Activated naive CD8-positive, alpha-beta T cell (primary cell): ENCODE results near the gene RPP25L.
A peak's percentile ranks its signal among the peaks of the same experiment; 100 is the strongest.

Experiments used
- H3K27ac Mint-ChIP-seq: one replicate; pipeline ENCODE4 v1.8.0; 2021; ENCODE audit warnings: mixed read lengths
- H3K27me3 Mint-ChIP-seq: one replicate; pipeline ENCODE4 v1.8.0; 2021; ENCODE audit warnings: mixed read lengths
- H3K36me3 Mint-ChIP-seq: one replicate; pipeline ENCODE4 v1.8.0; 2021; ENCODE audit warnings: mixed read lengths
- H3K4me1 Mint-ChIP-seq: one replicate; pipeline ENCODE4 v1.8.0; 2021; ENCODE audit warnings: low read depth, mixed read lengths
- H3K4me3 Mint-ChIP-seq: one replicate; pipeline ENCODE4 v1.8.0; 2021; ENCODE audit warnings: mild to moderate bottlenecking, mixed read lengths
- H3K9me3 Mint-ChIP-seq: one replicate; pipeline ENCODE4 v1.8.0; 2021; ENCODE audit warnings: low read depth, mixed read lengths

Gene RPP25L

DNA sequence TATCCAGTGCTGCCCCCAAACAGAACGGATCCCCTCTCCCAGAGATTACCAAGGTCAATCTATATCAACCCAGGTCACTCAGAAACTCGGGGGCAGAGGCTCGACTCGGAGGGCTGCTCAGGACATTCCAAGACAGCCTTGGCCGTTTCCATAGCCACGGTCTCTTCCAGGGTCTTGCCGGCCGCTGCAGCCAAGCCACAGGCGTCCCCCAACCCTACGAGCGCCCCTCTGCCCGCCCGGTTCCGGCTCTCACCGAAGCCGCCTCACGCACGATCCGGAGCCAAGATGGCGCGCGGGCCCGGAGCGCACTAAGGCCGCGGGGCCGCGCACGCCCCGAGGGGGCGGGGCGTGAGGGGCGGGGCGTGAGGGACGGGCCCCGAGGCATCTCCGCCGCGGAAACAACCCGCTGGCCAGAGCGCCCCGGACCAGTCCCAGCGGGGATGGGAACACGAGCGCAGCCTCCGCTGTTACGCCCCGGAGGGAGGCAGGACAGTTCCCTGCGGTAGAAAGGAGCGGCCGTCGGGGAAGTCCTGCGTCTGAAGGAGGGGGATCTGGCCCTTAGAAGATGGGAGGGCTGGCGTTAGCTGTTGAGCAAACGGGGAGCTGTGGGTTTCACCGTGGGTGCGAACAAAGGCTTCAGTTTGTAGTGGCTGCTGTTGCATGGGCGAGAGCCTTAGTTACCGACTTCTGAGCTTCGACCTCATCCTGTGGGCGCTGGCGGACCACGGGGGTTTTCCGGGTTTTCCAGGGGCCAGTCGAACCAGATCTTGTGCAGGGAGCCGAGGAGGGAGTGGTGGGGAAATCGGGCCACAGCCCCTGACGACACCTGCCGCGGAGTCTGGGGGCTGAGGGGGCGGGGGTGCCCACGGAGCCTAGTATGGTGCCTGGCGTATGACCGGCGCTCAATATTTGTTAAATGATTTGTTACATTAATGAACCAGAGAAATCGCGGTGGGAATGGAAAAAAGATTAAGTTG is at the start of gene RPP25L:
Gene RPP25L (minus strand): TSS at position 287 of the 977 bp plus-strand sequence. CDS start 801 bp downstream, outside the sequence.
- peaks cover 9% of the 10 kb centered on the region for H3K36me3 Mint-ChIP-seq
- H3K27ac Mint-ChIP-seq, result peak within 1 kb of the TSS; percentile 96
- peaks cover 23% of the 10 kb centered on the region for H3K4me1 Mint-ChIP-seq
- H3K27me3 Mint-ChIP-seq, result no peaks in the 10 kb centered on the region
- H3K9me3 Mint-ChIP-seq, result no peaks in the 10 kb centered on the region
- H3K4me3 Mint-ChIP-seq, result peak within 1 kb of the TSS; percentile 88

DNA sequence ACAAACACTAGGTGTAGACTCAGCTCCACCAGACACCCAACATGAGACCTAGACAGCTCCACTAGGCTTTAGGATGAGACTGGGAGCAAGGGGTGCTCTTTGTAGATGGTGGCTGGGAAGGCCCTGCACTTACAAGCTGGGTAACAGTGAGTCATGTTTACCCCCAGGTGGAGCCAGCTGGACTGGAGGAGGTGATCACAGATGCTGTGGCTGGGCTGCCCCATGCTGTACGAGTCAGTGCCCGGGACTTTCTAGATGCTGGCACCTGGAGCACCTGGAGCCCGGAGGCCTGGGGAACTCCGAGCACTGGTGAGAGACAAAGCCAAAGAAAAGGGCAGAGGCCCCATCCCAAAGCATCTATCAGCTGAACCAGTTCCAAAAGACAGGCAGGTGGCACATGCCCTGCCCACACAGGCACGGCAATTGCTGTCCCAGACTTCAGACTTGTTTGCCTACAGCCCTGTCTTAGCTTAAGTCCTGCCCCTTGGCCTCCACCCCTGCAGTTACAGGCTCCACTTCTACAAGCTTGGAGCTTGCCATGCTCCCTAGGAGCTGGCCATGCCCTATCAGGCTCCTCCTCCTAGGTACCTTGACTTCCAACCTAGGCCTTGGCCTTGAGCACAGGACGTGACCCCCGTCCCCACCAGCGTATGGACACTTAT is 47.8 kb upstream of the RPP25L start:
- no peak overlapping the region for H3K4me3 Mint-ChIP-seq
- peaks cover 6% of the 10 kb centered on the region for H3K36me3 Mint-ChIP-seq
- H3K27me3 Mint-ChIP-seq, result no peaks in the 10 kb centered on the region
- H3K4me1 Mint-ChIP-seq, result peaks cover 42% of the 10 kb centered on the region
- H3K27ac Mint-ChIP-seq, result no peak overlapping the region
- H3K9me3 Mint-ChIP-seq, result no peaks in the 10 kb centered on the region

- H3K36me3 Mint-ChIP-seq, result peaks cover 6% of the 10 kb centered on the region
- H3K4me1 Mint-ChIP-seq, result peaks cover 32% of the 10 kb centered on the region
- H3K4me3 Mint-ChIP-seq, result no peak overlapping the region
- no peaks in the 10 kb centered on the region for H3K27me3 Mint-ChIP-seq
- H3K27ac Mint-ChIP-seq, result no peak overlapping the region
- no peaks in the 10 kb centered on the region for H3K9me3 Mint-ChIP-seq
Measured at GRCh38 chr9:34658461-34658860, 46.6 kb upstream of the RPP25L start.

- Mint-ChIP-seq H3K27me3 (no peaks in the 10 kb centered on the region), H3K27ac (no peak overlapping the region), H3K9me3 (no peaks in the 10 kb centered on the region), H3K4me1 (peaks cover 31% of the 10 kb centered on the region), H3K36me3 (peaks cover 6% of the 10 kb centered on the region), H3K4me3 (no peak overlapping the region)
Measured at GRCh38 chr9:34656992-34657391, 45.1 kb upstream of the RPP25L start.

- no peak overlapping the region for H3K4me3 Mint-ChIP-seq
- H3K36me3 Mint-ChIP-seq, result peaks cover under 1% of the 10 kb centered on the region
- H3K27ac Mint-ChIP-seq, result peak overlapping the region; percentile 29
- no peaks in the 10 kb centered on the region for H3K27me3 Mint-ChIP-seq
- peaks cover 25% of the 10 kb centered on the region for H3K4me1 Mint-ChIP-seq
- no peaks in the 10 kb centered on the region for H3K9me3 Mint-ChIP-seq
Measured at GRCh38 chr9:34655394-34655793, 43.5 kb upstream of the RPP25L start.

DNA sequence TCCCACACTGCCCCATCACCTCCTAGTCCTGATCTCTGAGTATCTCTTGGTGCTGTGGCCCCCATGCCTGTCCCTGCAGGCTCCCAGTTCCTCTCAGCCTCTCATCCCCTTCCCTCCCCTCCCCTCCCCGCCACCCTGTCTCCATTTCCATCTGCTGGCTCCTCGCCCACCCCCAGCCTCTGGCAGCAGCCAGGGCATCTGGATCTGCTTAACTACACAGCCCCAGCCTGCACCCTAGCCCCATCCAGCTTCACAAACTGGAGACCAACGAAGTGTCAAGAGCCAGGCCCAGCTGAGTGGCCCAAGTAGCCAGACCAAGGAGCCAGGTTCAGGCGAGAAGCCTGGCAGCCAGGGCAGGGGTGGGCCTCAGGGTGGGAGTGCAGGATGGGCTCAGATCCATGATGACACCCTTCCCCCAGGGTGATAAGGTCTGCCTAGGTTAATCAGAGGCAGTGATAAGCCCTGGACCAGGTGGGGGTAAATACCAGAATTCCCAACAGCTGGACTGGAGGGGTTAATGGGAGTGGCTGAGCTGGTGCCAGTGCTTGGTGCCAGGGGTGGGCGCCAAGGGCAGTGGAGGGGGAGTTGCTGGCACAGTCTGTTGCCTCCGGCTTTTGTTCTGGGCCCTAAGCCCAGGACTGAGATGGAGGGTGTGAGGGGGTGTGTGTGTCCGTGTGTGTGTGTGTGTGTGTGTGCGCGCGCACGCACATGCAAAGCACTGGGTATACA is 42.6 kb upstream of the RPP25L start:
- Mint-ChIP-seq H3K36me3 (no peaks in the 10 kb centered on the region), H3K27ac (peak overlapping the region; percentile 41), H3K4me1 (peaks cover 25% of the 10 kb centered on the region), H3K27me3 (no peaks in the 10 kb centered on the region), H3K4me3 (no peak overlapping the region), H3K9me3 (no peaks in the 10 kb centered on the region)

DNA sequence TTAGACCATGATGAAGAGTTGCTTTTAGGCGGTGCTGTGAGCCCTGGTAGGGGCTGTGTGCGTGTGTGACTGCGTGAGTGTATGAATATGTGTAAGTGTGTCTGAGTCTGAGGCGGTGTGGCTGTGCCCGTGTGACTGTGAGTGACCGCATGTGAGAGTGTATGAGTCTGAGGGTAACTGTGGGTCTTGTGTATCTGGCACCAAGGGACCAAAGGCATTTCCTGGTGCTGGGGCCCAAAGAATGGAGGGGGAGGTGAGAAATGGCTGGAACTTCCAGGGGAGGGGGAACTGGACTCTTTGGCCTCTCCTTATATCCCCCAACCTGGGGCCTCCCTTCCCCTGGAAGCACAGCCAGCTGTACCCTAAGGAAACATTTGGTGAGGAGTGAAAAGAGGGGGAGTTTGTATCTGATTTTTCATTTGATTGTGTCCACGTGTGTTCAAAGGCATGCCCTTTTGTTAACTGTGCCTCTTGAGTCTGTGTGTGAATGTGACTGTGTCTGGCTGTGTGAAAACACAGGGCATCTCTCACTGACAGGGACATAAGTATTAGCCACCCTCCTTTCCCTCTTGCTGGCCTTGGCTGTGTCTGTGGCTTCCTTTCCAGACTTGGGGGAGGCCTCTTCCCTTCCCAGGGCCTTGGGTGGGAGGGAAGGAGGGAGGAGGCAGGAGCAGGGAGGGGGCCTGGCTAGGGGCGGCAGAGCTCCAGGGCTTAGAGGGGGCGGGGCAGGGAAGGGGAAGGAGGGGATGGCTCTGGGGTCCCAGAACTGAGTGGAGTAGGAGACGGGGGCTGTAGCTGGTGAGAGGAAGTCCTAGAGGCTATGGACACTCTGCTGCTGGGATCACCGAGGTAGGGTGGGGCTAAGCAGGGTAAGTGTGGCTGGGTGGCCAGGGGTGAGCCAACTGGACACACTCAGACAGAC is 41.5 kb upstream of the RPP25L start:
- Mint-ChIP-seq H3K27ac (peak overlapping the region; percentile 1), H3K9me3 (no peaks in the 10 kb centered on the region), H3K27me3 (no peaks in the 10 kb centered on the region), H3K4me3 (no peak overlapping the region), H3K36me3 (peaks cover 3% of the 10 kb centered on the region), H3K4me1 (peaks cover 35% of the 10 kb centered on the region)

GRCh38 chr9:34652602-34653000 is 40.7 kb upstream of the RPP25L start:
- no peak overlapping the region for H3K4me3 Mint-ChIP-seq
- H3K36me3 Mint-ChIP-seq, result peaks cover 4% of the 10 kb centered on the region
- peak overlapping the region; percentile 80 for H3K27ac Mint-ChIP-seq
- no peaks in the 10 kb centered on the region for H3K27me3 Mint-ChIP-seq
- H3K9me3 Mint-ChIP-seq, result no peaks in the 10 kb centered on the region
- H3K4me1 Mint-ChIP-seq, result peaks cover 43% of the 10 kb centered on the region

DNA sequence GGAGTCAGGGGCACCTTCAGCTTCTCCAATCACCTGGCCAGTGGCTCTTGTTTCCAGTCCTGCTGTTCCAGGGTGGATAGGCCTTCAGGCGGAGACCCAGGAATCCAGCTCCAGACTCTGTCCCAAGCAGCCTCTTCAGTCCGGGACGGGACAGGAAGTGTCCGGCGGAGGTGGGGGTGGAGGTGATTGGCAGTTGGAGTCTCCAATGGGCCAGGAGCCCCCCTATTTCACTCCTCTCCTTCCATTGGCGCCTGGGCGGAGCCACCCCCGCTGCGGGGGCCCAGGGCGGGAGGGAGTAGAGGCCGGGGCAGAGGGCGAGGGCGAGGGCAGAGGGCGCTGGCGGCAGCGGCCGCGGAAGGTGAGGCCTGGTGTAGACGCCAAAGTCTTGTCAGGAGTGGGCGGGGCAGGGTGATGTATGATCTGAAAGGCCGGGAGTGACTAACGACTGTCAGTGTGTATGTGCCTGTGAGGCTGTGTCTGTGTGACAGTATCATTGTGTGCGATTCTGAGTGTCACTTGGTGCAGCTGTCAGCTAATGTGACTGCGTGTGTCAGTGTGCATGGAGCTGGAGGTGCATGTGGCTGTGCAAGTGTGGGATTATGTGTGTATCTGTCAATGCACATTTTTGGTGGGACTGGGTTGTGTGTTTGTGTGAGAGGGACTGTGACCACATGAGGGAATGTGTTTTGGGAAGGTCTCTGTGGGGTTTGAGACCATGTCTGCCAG is 40.1 kb upstream of the RPP25L start, which contains the start of gene IL11RA:
Gene IL11RA (plus strand): TSS at position 310 of the 726 bp plus-strand sequence. CDS start 3,033 bp downstream, outside the sequence.
- peak within 1 kb of the TSS; percentile 57 for H3K4me3 Mint-ChIP-seq
- H3K27ac Mint-ChIP-seq, result peak within 1 kb of the TSS; percentile 80
- no peaks in the 10 kb centered on the region for H3K9me3 Mint-ChIP-seq
- H3K4me1 Mint-ChIP-seq, result peaks cover 48% of the 10 kb centered on the region
- H3K27me3 Mint-ChIP-seq, result no peaks in the 10 kb centered on the region
- H3K36me3 Mint-ChIP-seq, result peaks cover 4% of the 10 kb centered on the region

DNA sequence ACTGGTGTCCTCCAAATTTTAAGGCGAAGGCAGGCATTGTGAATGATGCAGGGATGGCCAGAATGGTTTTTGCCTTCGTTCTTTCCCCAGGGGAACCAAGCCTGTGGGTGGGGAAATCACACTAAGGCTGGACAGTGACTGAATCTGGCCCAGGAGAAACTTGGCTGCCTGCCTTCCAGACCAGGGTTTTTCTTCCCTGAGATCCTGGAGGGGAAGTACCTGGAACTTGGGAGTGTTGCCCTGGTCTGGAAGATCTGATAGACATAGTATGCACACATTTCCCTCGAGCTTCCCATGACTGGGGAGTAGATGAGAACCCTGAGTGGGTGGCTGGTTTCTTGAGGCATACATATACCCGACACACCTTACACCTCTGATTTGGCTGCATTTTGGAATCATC is 39.4 kb upstream of the RPP25L start:
- H3K4me3 Mint-ChIP-seq, result no peak overlapping the region
- H3K36me3 Mint-ChIP-seq, result peaks cover 4% of the 10 kb centered on the region
- no peak overlapping the region for H3K27ac Mint-ChIP-seq
- H3K9me3 Mint-ChIP-seq, result no peaks in the 10 kb centered on the region
- no peaks in the 10 kb centered on the region for H3K27me3 Mint-ChIP-seq
- peaks cover 50% of the 10 kb centered on the region for H3K4me1 Mint-ChIP-seq

- no peak overlapping the region for H3K27ac Mint-ChIP-seq
- H3K36me3 Mint-ChIP-seq, result peaks cover 4% of the 10 kb centered on the region
- no peak overlapping the region for H3K4me3 Mint-ChIP-seq
- no peaks in the 10 kb centered on the region for H3K9me3 Mint-ChIP-seq
- H3K4me1 Mint-ChIP-seq, result peaks cover 56% of the 10 kb centered on the region
- H3K27me3 Mint-ChIP-seq, result no peaks in the 10 kb centered on the region
Measured at GRCh38 chr9:34650816-34651215, 38.9 kb upstream of the RPP25L start.

- Mint-ChIP-seq H3K4me1 (peaks cover 51% of the 10 kb centered on the region), H3K27ac (no peak overlapping the region), H3K36me3 (peaks cover 4% of the 10 kb centered on the region), H3K27me3 (no peaks in the 10 kb centered on the region), H3K9me3 (no peaks in the 10 kb centered on the region), H3K4me3 (peak overlapping the region; percentile 94)
Measured at GRCh38 chr9:34648673-34649072, 36.8 kb upstream of the RPP25L start.

- H3K4me3 Mint-ChIP-seq, result peak overlapping the region; percentile 94
- H3K9me3 Mint-ChIP-seq, result no peaks in the 10 kb centered on the region
- H3K27ac Mint-ChIP-seq, result peak overlapping the region; percentile 89
- peaks cover 4% of the 10 kb centered on the region for H3K36me3 Mint-ChIP-seq
- H3K27me3 Mint-ChIP-seq, result no peaks in the 10 kb centered on the region
- H3K4me1 Mint-ChIP-seq, result peaks cover 42% of the 10 kb centered on the region
Measured at GRCh38 chr9:34647651-34648050, 35.8 kb upstream of the RPP25L start.
